Testis (tissue), 3 donors: Measurements from ENCODE around the gene FDPS. TPM values are rescaled to one million over a fixed set of nuclear protein-coding genes. Genes with fewer than 3 reads are reported as not detected.

ENCODE experiments used
- DNase-seq: peaks from one replicate; pipeline ENCODE4 v3.0.0-alpha.2; 2019
- H3K27ac ChIP-seq, 2 donors: fragments of 200-600 bp; sonication (generic); one replicate each; pipeline ENCODE4 v1.5.1; 2019
- H3K27me3 ChIP-seq: fragments of 200-600 bp; sonication (generic); one replicate; pipeline ENCODE4 v1.5.1; 2019
- H3K36me3 ChIP-seq: fragments of 200-600 bp; sonication (generic); one replicate; pipeline ENCODE4 v1.5.1; 2017; ENCODE audit warnings: low read depth; ENCODE audit errors: missing control alignments
- H3K4me1 ChIP-seq: fragments of 200-600 bp; sonication (generic); one replicate; pipeline ENCODE4 v1.5.1; 2019
- H3K4me3 ChIP-seq, 2 donors: fragments of 200-600 bp; sonication (generic); one replicate each; pipeline ENCODE4 v1.5.1; 2017 to 2019
- H3K9me3 ChIP-seq: fragments of 200-600 bp; sonication (generic); one replicate; pipeline ENCODE4 v1.5.1; 2017
- CTCF ChIP-seq, 3 experiments: fragments of 450-650 bp in 2 of 3; fragments of 200-600 bp in 1 of 3; sonication (generic) in 1 of 3; IDR thresholded peaks; one replicate each; pipeline ENCODE4 v1.5.1; 2016 to 2019; ENCODE audit warnings: antibody characterized with exemption in 3 of 3, mild to moderate bottlenecking in 2 of 3, moderate library complexity in 1 of 3
- POLR2A ChIP-seq: fragments of 450-650 bp; IDR thresholded peaks from one replicate; pipeline ENCODE4 v1.6.1; 2017; ENCODE audit warnings: antibody characterized with exemption, mild to moderate bottlenecking, moderate library complexity
- WGBS, 2 donors: methylation state at CpG; one replicate each; pipeline ENCODE4 v1.1.5; 2018; 5-methylcytosine and 5-hydroxymethylcytosine counted together
- intact Hi-C: fragments of 100-400 bp; cut with DNase I; formaldehyde crosslinking; loops from one replicate; pipeline ENCODE4 v1.15.1; 2023; ENCODE audit warnings: low total_unique reads
- polyA plus RNA-seq: library from polyadenylated mRNA; stranded (reverse); fragments of 350-450 nt; fragmentation: Illumina TruSeq; extraction: RNeasy Lipid Tissue Mini Kit (QIAGEN cat#74804); gene quantifications from one replicate; pipeline ENCODE4 v1.2.3, GENCODE V29; 2014; ENCODE audit warnings: low read depth, low replicate concordance; ENCODE audit not compliant: insufficient read depth
- total RNA-seq, 2 donors: library from RNA; depleted of rRNA; stranded (reverse); fragments of >200 nt; gene quantifications; one replicate each; pipeline ENCODE4 v1.2.3, GENCODE V29; 2016

FDPS gene
- total and polyA plus RNA-seq, 3 donors from 2014 or later: 51.6 to 127 (median 81.6) TPM

- peaks cover 23% of the 10 kb centered on the region for H3K4me1 ChIP-seq
- peak; percentile 35 for DNase-seq
- H3K4me3 ChIP-seq: peak overlapping the region; percentile 73 to 88
- no peaks in the 10 kb centered on the region for H3K9me3 ChIP-seq
- no peaks in the 10 kb centered on the region for H3K36me3 ChIP-seq
- H3K27ac ChIP-seq: peak overlapping the region; percentile 94 to 97
- no peaks in the 10 kb centered on the region for H3K27me3 ChIP-seq
- TF ChIP-seq POLR2A: no peak
- TF ChIP-seq CTCF (IDR thresholded peaks at IDR 0.05): no peak
- 4 to 5% methylated on average over 33 to 44 of the region's 44 CpGs for WGBS, 2 donors
- intact Hi-C loops: no loop called here
Measured at GRCh38 chr1:155272466-155273342, 36.0 kb upstream of the FDPS start.

DNA sequence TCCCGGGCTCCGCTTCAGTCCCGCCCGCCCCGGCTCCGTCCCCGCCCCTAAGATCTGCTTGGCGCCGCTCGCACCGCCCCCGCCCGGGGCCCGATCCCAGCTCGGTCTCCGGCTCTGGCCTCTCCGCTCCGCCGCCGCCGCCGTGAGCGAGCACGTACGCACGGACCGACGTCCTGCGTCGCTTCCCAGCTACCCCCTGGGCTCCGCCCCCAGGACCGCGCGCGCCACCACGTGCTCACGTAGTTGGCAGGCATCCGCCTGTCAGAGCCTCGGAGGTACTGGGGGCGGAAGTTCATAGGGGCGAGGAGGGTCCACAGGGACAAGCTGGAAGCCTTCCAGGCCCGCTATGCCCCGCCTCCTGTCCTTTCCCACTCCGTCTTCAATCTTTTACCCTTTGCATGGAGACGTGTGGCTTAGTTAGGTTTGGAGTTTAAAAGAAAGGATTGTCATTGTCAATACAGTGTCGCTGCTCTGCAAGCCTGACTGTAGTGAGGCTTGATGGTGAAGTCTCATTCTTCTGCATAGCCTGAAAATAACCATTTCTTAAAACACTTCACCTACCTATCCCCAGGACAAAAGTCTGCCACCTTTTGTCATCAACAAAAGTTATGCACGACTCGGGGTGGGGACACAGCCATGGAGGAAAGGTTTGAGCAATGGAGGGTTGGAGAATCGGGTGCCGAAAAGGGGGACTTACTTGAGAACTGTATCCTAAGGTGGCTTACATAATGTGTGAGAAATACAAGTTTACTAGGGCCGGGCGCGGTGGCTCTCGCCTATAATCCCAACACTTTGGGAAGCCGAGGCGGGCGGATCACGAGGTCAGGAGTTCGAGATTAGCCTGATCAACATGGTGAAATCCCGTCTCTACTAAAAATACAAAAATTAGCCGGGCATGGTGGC, 35.1 kb upstream of the FDPS start, which contains the start of gene CLK2:
TSS of gene CLK2 (minus strand) at position 162 of the 903 bp plus-strand sequence. CDS start 2,527 bp downstream, outside the sequence.
- TF ChIP-seq POLR2A (peak; percentile 52), CTCF (IDR thresholded peaks at IDR 0.05) (no peak)
- no peaks in the 10 kb centered on the region for H3K9me3 ChIP-seq
- H3K27ac ChIP-seq: peak within 1 kb of the TSS; percentile 94 to 97
- no peaks in the 10 kb centered on the region for H3K27me3 ChIP-seq
- peak within 1 kb of the TSS; percentile 73 to 88 for H3K4me3 ChIP-seq
- WGBS, 2 donors: 13 to 19% methylated on average over 19 to 47 of the region's 61 CpGs
- intact Hi-C loops: no loop called here
- no peaks in the 10 kb centered on the region for H3K36me3 ChIP-seq
- peaks cover 31% of the 10 kb centered on the region for H3K4me1 ChIP-seq
- peak; percentile 95 for DNase-seq

DNA sequence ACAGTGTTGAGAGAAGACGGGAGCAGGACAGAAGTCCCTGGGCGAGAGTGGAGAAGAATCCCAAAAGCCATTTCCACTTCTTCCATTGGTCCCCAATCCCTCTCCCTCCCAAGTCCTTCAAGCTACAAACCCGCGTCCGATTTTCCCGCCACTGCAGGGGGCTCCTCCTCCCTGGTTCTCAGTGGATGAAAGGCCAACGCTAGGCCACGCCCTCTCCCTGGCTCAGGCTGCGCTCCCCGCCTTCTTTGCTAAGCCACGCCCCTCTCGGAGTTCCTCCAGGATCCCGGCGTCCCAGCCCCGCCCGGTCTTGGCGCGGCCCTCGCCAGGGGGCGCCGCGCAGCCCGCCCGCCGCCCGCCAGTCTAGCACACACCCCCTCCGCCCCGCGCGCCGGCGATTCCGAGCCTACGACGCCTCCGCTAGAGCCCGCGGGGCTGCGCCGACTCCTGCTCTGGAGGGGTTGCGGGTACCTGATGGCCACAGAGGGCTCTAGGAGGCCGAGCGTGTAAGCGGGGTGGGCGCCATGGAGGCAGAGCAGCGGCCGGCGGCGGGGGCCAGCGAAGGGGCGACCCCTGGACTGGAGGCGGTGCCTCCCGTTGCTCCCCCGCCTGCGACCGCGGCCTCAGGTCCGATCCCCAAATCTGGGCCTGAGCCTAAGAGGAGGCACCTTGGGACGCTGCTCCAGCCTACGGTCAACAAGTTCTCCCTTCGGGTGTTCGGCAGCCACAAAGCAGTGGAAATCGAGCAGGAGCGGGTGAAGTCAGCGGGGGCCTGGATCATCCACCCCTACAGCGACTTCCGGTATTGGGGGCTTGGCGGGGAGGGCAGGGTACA, 31.4 kb upstream of the FDPS start, which contains the start of gene HCN3:
TSS of gene HCN3 (plus strand) at position 394 of the 832 bp plus-strand sequence. CDS start at position 522, 128 bp downstream.
- DNase-seq: peak; percentile 99
- H3K36me3 ChIP-seq: no peaks in the 10 kb centered on the region
- peak within 1 kb of the TSS in 1 of 2 donors; percentile 53 for H3K27ac ChIP-seq
- no peaks in the 10 kb centered on the region for H3K9me3 ChIP-seq
- intact Hi-C loops: no loop called here
- no peaks in the 10 kb centered on the region for H3K27me3 ChIP-seq
- H3K4me1 ChIP-seq: peaks cover 21% of the 10 kb centered on the region
- WGBS, 2 donors: 1% methylated on average over 23 to 65 of the region's 68 CpGs
- TF ChIP-seq POLR2A: no peak
- peak; percentile 44 to 69 (median 52) for TF ChIP-seq CTCF (IDR thresholded peaks at IDR 0.05)
- peak within 1 kb of the TSS; percentile 67 to 75 for H3K4me3 ChIP-seq
